WERI-Rb-1 (cell line): ENCODE measurements around the gene CLEC7A.

ENCODE experiments used
- DNase-seq: peaks from one replicate; pipeline ENCODE4 v3.0.0-alpha.2; 2020
- H3K27ac ChIP-seq: fragments of 250-450 bp; sonication (Bioruptor Pico); 2 replicates; pipeline ENCODE4 v1.5.1; 2020; ENCODE audit warnings: mild to moderate bottlenecking, moderate library complexity
- H3K27me3 ChIP-seq: fragments of 250-450 bp; sonication (Bioruptor Pico); 2 replicates; pipeline ENCODE4 v1.5.1; 2021; ENCODE audit warnings: mild to moderate bottlenecking, low read depth, moderate library complexity; ENCODE audit not compliant: insufficient read depth, severe bottlenecking
- H3K36me3 ChIP-seq: fragments of 250-450 bp; sonication (Bioruptor Pico); 2 replicates; pipeline ENCODE4 v1.5.1; 2020; ENCODE audit warnings: mild to moderate bottlenecking, moderate library complexity
- H3K4me3 ChIP-seq: 2 replicates; pipeline ENCODE4 v1.5.1; 2011; ENCODE audit warnings: low read depth, mild to moderate bottlenecking, control low read depth, low read length
- H3K9me3 ChIP-seq: fragments of 250-450 bp; sonication (Bioruptor Pico); 2 replicates; pipeline ENCODE4 v1.5.1; 2021; ENCODE audit warnings: mild to moderate bottlenecking, moderate library complexity; ENCODE audit not compliant: severe bottlenecking
- CTCF ChIP-seq: IDR thresholded peaks from 2 replicates; pipeline ENCODE4 v1.5.1; 2011; ENCODE audit warnings: low read depth, mild to moderate bottlenecking, control low read depth, inconsistent platforms, low read length

The CLEC7A gene

GRCh38 chr12:10136637-10137205 is 6.7 kb upstream of the CLEC7A start:
- no peak for TF ChIP-seq CTCF
- no peak for DNase-seq
- H3K4me3 ChIP-seq, result no peak overlapping the region
- no peaks in the 10 kb centered on the region for H3K36me3 ChIP-seq
- H3K27me3 ChIP-seq, result no peaks in the 10 kb centered on the region
- H3K9me3 ChIP-seq, result no peaks in the 10 kb centered on the region
- H3K27ac ChIP-seq, result no peak overlapping the region

GRCh38 chr12:10135126-10135525 is 5.1 kb upstream of the CLEC7A start:
- Histone ChIP-seq H3K9me3 (no peaks in the 10 kb centered on the region), H3K27me3 (no peaks in the 10 kb centered on the region), H3K27ac (no peak overlapping the region), H3K36me3 (no peaks in the 10 kb centered on the region), H3K4me3 (no peak overlapping the region)
- no peak for TF ChIP-seq CTCF
- DNase-seq, result no peak

- H3K27ac ChIP-seq, result no peak overlapping the region
Measured at GRCh38 chr12:10132850-10133370, 2.9 kb upstream of the CLEC7A start.

GRCh38 chr12:10131111-10131690 is 1.2 kb upstream of the CLEC7A start:
- no peak overlapping the region for H3K27ac ChIP-seq
- H3K27me3 ChIP-seq, result no peaks in the 10 kb centered on the region
- DNase-seq, result no peak
- H3K4me3 ChIP-seq, result no peak overlapping the region
- TF ChIP-seq CTCF, result no peak
- H3K9me3 ChIP-seq, result no peaks in the 10 kb centered on the region
- H3K36me3 ChIP-seq, result no peaks in the 10 kb centered on the region

More at GRCh38 chr12:10132850-10133370, 2.9 kb upstream of the CLEC7A start:
- Histone ChIP-seq H3K9me3 (no peaks in the 10 kb centered on the region), H3K4me3 (no peak overlapping the region), H3K36me3 (no peaks in the 10 kb centered on the region), H3K27me3 (no peaks in the 10 kb centered on the region)
- DNase-seq, result no peak
- TF ChIP-seq CTCF, result no peak

- no peaks in the 10 kb centered on the region for H3K36me3 ChIP-seq
- H3K9me3 ChIP-seq, result no peaks in the 10 kb centered on the region
- no peak overlapping the region for H3K4me3 ChIP-seq
- no peak for DNase-seq
- no peaks in the 10 kb centered on the region for H3K27me3 ChIP-seq
- H3K27ac ChIP-seq, result no peak overlapping the region
- no peak for TF ChIP-seq CTCF
Measured at GRCh38 chr12:10128687-10129086, 1.3 kb downstream of the CLEC7A start.
